HG03442 (cell line): ENCODE data around the gene MALAT1.

Experiments used
- ATAC-seq: cut with Tn5 transposase; IDR thresholded peaks from one replicate; pipeline ENCODE4 v1.9.1; 2021; ENCODE audit warnings: mild to moderate bottlenecking, moderate library complexity; ENCODE audit not compliant: unreplicated experiment

MALAT1 gene

DNA sequence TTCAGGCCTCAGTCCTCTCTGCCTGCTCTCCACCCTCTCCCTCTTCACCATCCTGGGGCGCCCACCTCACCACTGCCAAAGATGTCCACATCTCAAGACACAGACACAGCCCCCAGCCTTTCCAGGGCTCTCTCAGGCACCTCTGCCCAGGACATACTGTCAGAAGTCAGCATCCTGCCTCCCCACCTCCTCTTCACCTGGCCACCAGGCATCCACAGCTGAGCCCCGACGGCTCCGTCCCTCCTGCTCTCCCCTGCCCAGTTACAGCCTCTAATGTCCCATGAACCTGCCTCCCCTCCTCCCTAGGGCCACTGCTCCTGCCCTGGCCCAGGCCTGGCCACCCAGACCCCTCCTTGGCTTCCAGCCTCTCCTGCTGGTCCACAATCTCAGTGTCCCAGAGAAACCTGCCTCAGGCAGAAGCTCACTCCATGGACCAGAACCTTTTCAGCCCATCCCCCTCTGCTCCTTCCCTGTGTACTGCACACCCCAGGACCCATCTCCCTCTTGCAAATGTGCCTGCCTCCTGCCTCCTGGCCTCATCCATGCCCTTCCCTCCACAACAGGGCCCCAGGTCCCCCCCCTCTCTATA is 56.1 kb downstream of the MALAT1 start:
- no peak for ATAC-seq

DNA sequence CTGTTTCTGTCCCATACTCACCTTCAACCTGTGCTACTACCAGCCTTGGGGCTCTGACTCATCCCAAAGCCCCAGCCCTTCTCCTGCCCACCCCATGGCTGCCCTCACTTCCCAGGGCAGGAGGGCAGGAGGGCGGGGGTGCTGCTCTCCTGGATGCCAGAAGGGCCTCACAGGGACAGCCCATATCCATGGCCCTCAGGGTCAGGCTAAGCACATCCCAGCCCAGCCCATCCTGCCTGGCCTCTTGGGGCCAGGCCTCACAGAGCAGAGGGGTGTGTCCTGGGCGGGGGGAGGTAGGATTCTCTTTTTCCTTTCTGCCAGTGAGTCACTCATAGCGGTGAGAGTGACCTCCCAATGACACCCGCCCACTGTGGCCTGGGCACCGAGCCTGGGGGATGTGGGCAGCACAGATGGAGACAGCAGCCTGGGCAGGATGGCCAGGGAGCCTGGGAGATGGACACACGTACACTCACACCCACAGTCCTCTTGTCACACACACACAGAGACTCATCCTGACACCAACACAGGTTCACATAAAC is 56.9 kb downstream of the MALAT1 start:
- ATAC-seq = no peak
